Activated CD8-positive, alpha-beta memory T cell treated with anti-CD3 and anti-CD28 coated beads, Interleukin-2, amount 10 ng/mL, durations not matched to agents 7 days and 5 days (primary cell): Measurements from ENCODE around the gene PPP1R27. TPM values are rescaled to one million over a fixed set of nuclear protein-coding genes. Genes with fewer than 3 reads are reported as not detected.

Source experiments
- ATAC-seq: fragments of 150-1000 bp; cut with Tn5 transposase; one replicate; pipeline ENCODE4 v1.10.0; 2021; ENCODE audit warnings: moderate library complexity
- CTCF ChIA-PET: fragments of 350-600 bp; sonication (Branson Sonifier 250); formaldehyde crosslinking; loops from one replicate; lab custom pipeline; 2021; ENCODE audit warnings: antibody characterized with exemption; lab: Charles Lee
- DNase-seq: peaks from one replicate; pipeline ENCODE4 v3.0.0-alpha.2; 2020
- H3K27ac Mint-ChIP-seq: one replicate; pipeline ENCODE4 v1.8.0; 2021; ENCODE audit warnings: mild to moderate bottlenecking, mixed read lengths
- H3K27me3 Mint-ChIP-seq: one replicate; pipeline ENCODE4 v1.8.0; 2021; ENCODE audit warnings: mixed read lengths
- H3K36me3 Mint-ChIP-seq: one replicate; pipeline ENCODE4 v1.8.0; 2021; ENCODE audit warnings: mild to moderate bottlenecking, mixed read lengths
- H3K4me1 Mint-ChIP-seq: one replicate; pipeline ENCODE4 v1.8.0; 2021; ENCODE audit warnings: mixed read lengths
- H3K4me3 Mint-ChIP-seq: one replicate; pipeline ENCODE4 v1.8.0; 2021; ENCODE audit warnings: mild to moderate bottlenecking, moderate library complexity, mixed read lengths
- H3K9me3 Mint-ChIP-seq: one replicate; pipeline ENCODE4 v1.8.0; 2022; ENCODE audit warnings: low read depth, mixed read lengths
- total RNA-seq, 2 experiments: library from RNA; stranded (reverse); gene quantifications; one replicate each; pipeline ENCODE4 v1.2.3, GENCODE V29; 2021

PPP1R27 gene
- not detected for total RNA-seq

GRCh38 chr17:81834831-81835267 is at the start of gene PPP1R27:
Gene PPP1R27, minus strand, starts transcription at chr17:81835050. Its CDS starts 97 bp downstream, at chr17:81834953.
- no peaks in the 10 kb centered on the region for H3K9me3 Mint-ChIP-seq
- peak within 1 kb of the TSS; percentile 77 for H3K27ac Mint-ChIP-seq

GRCh38 chr17:81884520-81884919 is 49.7 kb upstream of the PPP1R27 start:
- CTCF ChIA-PET, result interaction anchor here (1.5 kb wide), 1 partner anchor 137 kb away, joined by 3 read pairs; no protein-coding TSS in a partner anchor
- peak; percentile 25 for ATAC-seq
- H3K4me3 Mint-ChIP-seq, result no peak overlapping the region
- H3K27ac Mint-ChIP-seq, result no peak overlapping the region
- DNase-seq, result no peak
- H3K4me1 Mint-ChIP-seq, result peaks cover 18% of the 10 kb centered on the region
- peaks cover 51% of the 10 kb centered on the region for H3K36me3 Mint-ChIP-seq
- no peaks in the 10 kb centered on the region for H3K9me3 Mint-ChIP-seq
- H3K27me3 Mint-ChIP-seq, result no peaks in the 10 kb centered on the region

More at GRCh38 chr17:81834831-81835267, at the start of gene PPP1R27:
- peaks cover 20% of the 10 kb centered on the region for H3K4me1 Mint-ChIP-seq
- CTCF ChIA-PET, result no interaction called here
- DNase-seq (no peak), ATAC-seq (no peak)
- no peaks in the 10 kb centered on the region for H3K36me3 Mint-ChIP-seq
- H3K27me3 Mint-ChIP-seq, result no peaks in the 10 kb centered on the region
- H3K4me3 Mint-ChIP-seq, result peak within 1 kb of the TSS; percentile 75

DNA sequence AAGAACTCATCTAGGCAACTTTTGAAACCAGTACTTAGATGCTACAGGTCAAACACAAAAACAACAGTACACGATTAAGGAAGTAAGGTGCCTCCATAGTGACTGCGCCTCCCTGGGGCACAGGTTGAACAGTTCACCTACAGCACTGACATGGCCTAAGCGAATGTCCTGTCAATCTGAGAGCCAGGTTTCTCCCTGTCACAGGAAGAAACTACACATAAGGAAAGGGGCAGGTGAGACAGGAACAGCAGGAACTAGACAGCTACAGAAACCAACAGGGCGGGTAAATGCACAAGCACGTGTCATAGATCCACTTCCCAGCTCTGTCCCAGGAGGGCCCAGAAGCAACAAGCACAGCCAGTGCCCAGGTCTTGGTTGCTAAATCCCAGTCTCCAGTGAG is 44.3 kb upstream of the PPP1R27 start:
- H3K4me1 Mint-ChIP-seq, result peaks cover 2% of the 10 kb centered on the region
- CTCF ChIA-PET, result interaction anchor here (0.6 to 1.5 kb wide), 3 partner anchors 9 to 276 kb away, joined by 3 to 7 read pairs (median 3); no protein-coding TSS in a partner anchor

DNA sequence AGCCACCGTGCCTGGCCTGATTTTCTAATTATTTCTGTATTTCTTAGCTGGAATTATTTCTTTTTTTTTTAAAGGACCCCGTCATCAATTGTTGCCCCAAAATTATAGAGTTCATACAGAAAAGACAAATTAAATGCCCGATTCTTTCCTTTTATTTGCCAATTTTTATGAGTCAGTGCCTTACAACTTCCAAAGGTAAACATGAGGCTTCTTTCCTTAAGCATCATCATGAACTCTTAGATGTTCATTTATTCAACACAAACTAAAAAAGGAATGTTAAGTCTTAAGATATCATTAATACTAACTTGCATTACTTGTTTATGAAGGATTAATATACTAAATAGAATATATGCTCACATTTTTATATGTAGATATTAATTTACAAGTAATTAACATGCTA is 43.4 kb upstream of the PPP1R27 start:
- no peaks in the 10 kb centered on the region for H3K27me3 Mint-ChIP-seq
- CTCF ChIA-PET, result no interaction called here
- no peaks in the 10 kb centered on the region for H3K9me3 Mint-ChIP-seq
- no peak for ATAC-seq
- H3K4me1 Mint-ChIP-seq, result peaks cover 5% of the 10 kb centered on the region
- peaks cover 33% of the 10 kb centered on the region for H3K36me3 Mint-ChIP-seq
- no peak for DNase-seq
- no peak overlapping the region for H3K27ac Mint-ChIP-seq
- no peak overlapping the region for H3K4me3 Mint-ChIP-seq

More for the DNA sequence above, 44.3 kb upstream of the PPP1R27 start:
- ATAC-seq (no peak), DNase-seq (no peak)
- Mint-ChIP-seq H3K27ac (no peak overlapping the region), H3K27me3 (no peaks in the 10 kb centered on the region), H3K4me3 (no peak overlapping the region), H3K9me3 (no peaks in the 10 kb centered on the region), H3K36me3 (peaks cover 35% of the 10 kb centered on the region)

- no peak for DNase-seq
- no peak overlapping the region for H3K4me3 Mint-ChIP-seq
- CTCF ChIA-PET, result no interaction called here
- no peaks in the 10 kb centered on the region for H3K9me3 Mint-ChIP-seq
- no peak for ATAC-seq
- H3K4me1 Mint-ChIP-seq, result peaks cover 11% of the 10 kb centered on the region
- H3K27ac Mint-ChIP-seq, result no peak overlapping the region
- H3K36me3 Mint-ChIP-seq, result peaks cover 31% of the 10 kb centered on the region
- no peaks in the 10 kb centered on the region for H3K27me3 Mint-ChIP-seq
Measured at GRCh38 chr17:81877569-81877968, 42.7 kb upstream of the PPP1R27 start.

- no peaks in the 10 kb centered on the region for H3K9me3 Mint-ChIP-seq
- H3K4me3 Mint-ChIP-seq, result peak overlapping the region; percentile 82
- H3K4me1 Mint-ChIP-seq, result peaks cover 37% of the 10 kb centered on the region
- DNase-seq, result peak; percentile 96
- CTCF ChIA-PET, result interaction anchor here (1.2 to 3.4 kb wide), 8 partner anchors 9 to 166 kb away, joined by 3 to 16 read pairs (median 4); partner anchors contain the start of genes ALYREF, ANAPC11, CENPX and DCXR
- peak overlapping the region; percentile 93 for H3K27ac Mint-ChIP-seq
- no peaks in the 10 kb centered on the region for H3K27me3 Mint-ChIP-seq
- peak; percentile 17 for ATAC-seq
- peaks cover 22% of the 10 kb centered on the region for H3K36me3 Mint-ChIP-seq
Measured at GRCh38 chr17:81871387-81872230, 36.8 kb upstream of the PPP1R27 start.

DNA sequence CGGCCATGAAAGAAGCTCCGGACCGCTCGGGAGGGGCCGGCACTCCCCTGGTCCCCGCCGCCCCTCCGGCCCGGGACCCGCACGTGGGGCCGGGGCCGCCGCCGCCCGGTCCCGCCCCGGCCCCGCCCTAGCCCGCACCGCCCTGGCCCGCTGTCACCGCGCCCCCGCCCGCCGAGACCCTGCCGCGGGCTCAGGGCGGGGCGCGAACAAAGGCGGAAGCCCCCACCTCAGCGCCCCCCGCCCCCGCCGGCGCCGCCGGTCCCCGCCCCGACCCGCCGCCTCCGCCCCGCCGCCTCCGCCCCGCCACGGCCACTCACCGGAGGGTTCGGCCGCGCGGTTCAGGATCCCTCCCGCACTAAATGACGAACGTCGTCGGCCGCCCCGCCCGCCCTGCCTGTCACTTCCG is 36.1 kb upstream of the PPP1R27 start, which contains the start of gene ARHGDIA:
Gene ARHGDIA, minus strand, starts transcription at position 357 of the 406 bp plus-strand sequence. CDS start 1,407 bp downstream, outside the sequence.
- no peaks in the 10 kb centered on the region for H3K27me3 Mint-ChIP-seq
- H3K4me3 Mint-ChIP-seq, result peak within 1 kb of the TSS; percentile 85
- H3K27ac Mint-ChIP-seq, result peak within 1 kb of the TSS; percentile 93
- peaks cover 22% of the 10 kb centered on the region for H3K36me3 Mint-ChIP-seq
- DNase-seq, result no peak
- no peaks in the 10 kb centered on the region for H3K9me3 Mint-ChIP-seq
- CTCF ChIA-PET, result interaction anchor here (0.7 to 3.4 kb wide), 6 partner anchors 10 to 152 kb away, joined by 3 to 16 read pairs (median 6); partner anchors contain the start of genes ALYREF, ANAPC11, CENPX and LRRC45
- peak; percentile 68 for ATAC-seq
- H3K4me1 Mint-ChIP-seq, result peaks cover 40% of the 10 kb centered on the region

DNA sequence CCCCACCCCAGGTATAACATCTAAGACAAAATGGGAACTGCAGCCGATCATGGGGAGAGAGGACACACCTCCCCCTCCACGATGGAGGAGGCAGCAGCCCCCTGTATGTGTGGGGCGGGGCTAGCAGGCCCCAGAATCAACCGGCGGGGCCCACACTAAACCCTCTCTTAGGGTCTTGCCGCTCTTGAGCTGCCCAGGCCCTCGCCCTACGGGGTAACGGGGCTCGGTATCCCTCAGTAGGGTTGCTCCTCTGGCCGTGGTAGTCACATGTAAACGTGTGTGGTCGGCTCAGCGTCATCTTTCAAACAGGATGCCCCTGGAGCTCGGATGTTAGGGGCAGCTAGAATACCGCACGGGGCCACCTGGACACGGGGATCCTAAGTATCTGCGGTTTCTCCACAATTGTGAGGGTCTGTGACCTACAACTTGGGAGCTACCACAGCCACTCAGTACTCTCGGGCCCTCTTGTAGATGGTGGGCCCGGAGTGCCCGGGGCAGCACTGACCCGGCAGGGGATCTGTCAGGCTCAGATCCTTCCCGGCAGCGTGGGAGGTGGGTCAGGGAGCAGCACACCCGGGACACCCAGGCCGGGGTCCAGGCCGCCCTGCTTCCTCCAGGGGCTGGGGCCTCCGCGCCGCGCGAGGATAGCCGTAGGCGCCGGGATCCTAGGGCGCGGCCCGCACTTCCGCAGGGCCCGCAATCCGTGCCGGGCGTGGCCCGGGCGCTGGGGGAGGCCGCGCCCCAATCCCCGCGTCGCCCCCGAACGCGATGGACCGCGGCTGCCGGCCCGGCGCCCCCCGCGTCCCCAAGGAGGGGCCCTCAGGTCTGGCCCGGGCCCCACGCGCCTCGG is 35.5 kb upstream of the PPP1R27 start:
- Mint-ChIP-seq H3K9me3 (no peaks in the 10 kb centered on the region), H3K27me3 (no peaks in the 10 kb centered on the region), H3K4me1 (peaks cover 42% of the 10 kb centered on the region), H3K27ac (peak overlapping the region; percentile 91), H3K36me3 (peaks cover 22% of the 10 kb centered on the region), H3K4me3 (peak overlapping the region; percentile 85)
- CTCF ChIA-PET, result interaction anchor here (0.7 to 3.4 kb wide), 11 partner anchors 9 to 152 kb away, joined by 3 to 16 read pairs (median 6); partner anchors contain the start of genes ALYREF, ANAPC11, CENPX and LRRC45
- DNase-seq (peak; percentile 85), ATAC-seq (peak; percentile 48)

GRCh38 chr17:81869221-81870130 is 34.6 kb upstream of the PPP1R27 start:
- no peak for ATAC-seq
- CTCF ChIA-PET, result interaction anchor here (0.5 to 3.4 kb wide), 15 partner anchors 8 to 153 kb away, joined by 3 to 16 read pairs (median 4); partner anchors contain the start of genes ALYREF, ANAPC11, CENPX and LRRC45
- Mint-ChIP-seq H3K9me3 (no peaks in the 10 kb centered on the region), H3K27ac (peak overlapping the region; percentile 91), H3K4me3 (peak overlapping the region; percentile 85), H3K4me1 (peaks cover 40% of the 10 kb centered on the region), H3K27me3 (no peaks in the 10 kb centered on the region), H3K36me3 (peaks cover 22% of the 10 kb centered on the region)
- DNase-seq, result peak; percentile 62

- H3K9me3 Mint-ChIP-seq, result no peaks in the 10 kb centered on the region
- H3K36me3 Mint-ChIP-seq, result peaks cover 22% of the 10 kb centered on the region
- peak; percentile 48 for DNase-seq
- peaks cover 42% of the 10 kb centered on the region for H3K4me1 Mint-ChIP-seq
- peak overlapping the region; percentile 91 for H3K27ac Mint-ChIP-seq
- H3K27me3 Mint-ChIP-seq, result no peaks in the 10 kb centered on the region
- no peak overlapping the region for H3K4me3 Mint-ChIP-seq
- ATAC-seq, result no peak
- CTCF ChIA-PET, result interaction anchor here (0.6 to 3.4 kb wide), 11 partner anchors 8 to 151 kb away, joined by 3 to 16 read pairs (median 6); partner anchors contain the start of genes ANAPC11, MAFG, P4HB and SIRT7
Measured at GRCh38 chr17:81868674-81869220, 33.9 kb upstream of the PPP1R27 start.

DNA sequence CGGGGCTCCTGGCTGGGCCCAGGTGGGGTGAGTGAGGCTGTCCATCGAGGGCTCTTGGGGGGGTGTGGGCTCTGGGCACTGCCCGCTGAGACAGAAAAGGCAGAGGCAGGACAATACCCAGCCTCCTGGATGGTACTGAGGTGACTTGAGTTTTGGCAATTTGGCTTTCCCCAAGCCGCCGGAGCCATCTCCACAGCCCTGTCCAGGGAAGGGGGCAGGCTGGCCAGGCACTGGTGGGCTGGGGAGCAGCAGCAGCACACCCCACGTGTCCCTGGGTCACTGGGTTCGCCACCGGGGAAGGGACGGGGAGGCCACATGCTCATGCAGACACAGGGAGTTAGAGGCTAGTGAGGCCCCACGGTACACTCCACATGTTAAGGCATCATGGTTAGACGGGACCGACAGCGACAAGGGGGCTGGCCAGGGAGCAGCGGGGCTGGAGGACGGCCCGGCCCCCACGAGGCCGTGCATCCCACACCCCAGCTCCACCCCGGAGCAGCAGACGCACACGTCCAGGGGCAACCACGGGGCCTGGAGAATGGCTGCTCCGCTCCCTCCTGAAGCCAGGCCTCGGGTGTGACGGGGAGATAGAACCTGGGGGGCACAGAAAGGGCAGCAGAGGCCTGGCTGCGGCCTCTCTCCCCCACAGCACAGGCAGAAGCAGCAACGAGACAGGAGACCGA is 33.3 kb upstream of the PPP1R27 start:
- Mint-ChIP-seq H3K4me3 (no peak overlapping the region), H3K9me3 (no peaks in the 10 kb centered on the region), H3K27ac (peak overlapping the region; percentile 57), H3K36me3 (peaks cover 24% of the 10 kb centered on the region), H3K27me3 (no peaks in the 10 kb centered on the region), H3K4me1 (peaks cover 46% of the 10 kb centered on the region)
- ATAC-seq (no peak), DNase-seq (no peak)
- CTCF ChIA-PET, result interaction anchor here (1.5 to 3.4 kb wide), 4 partner anchors 9 to 49 kb away, joined by 4 to 16 read pairs (median 6); partner anchors contain the start of genes ANAPC11 and SIRT7
